Coronary artery (tissue), 2 donors: ENCODE measurements around the gene GABBR2.

Source experiments
- DNase-seq: peaks from one replicate; pipeline ENCODE4 v3.0.0-alpha.2; 2017; ENCODE audit warnings: low spot score
- H3K27ac ChIP-seq, 2 donors: fragments of 200-600 bp; sonication (generic); one replicate each; pipeline ENCODE4 v1.5.1; 2016 to 2019
- H3K4me3 ChIP-seq: fragments of 200-600 bp; sonication (generic); 2 replicates; pipeline ENCODE4 v1.5.1; 2016; ENCODE audit warnings: mild to moderate bottlenecking, moderate library complexity
- TF ChIP-seq, protein P1 (sequence below): fragments of 200-600 bp; sonication (generic); IDR thresholded peaks from one replicate; pipeline ENCODE4 v1.5.1; 2019; ENCODE audit warnings: antibody characterized with exemption

Gene GABBR2

GRCh38 chr9:98334796-98335195 lies 373.9 kb downstream of the GABBR2 start:
- TF ChIP-seq, protein P1, sequence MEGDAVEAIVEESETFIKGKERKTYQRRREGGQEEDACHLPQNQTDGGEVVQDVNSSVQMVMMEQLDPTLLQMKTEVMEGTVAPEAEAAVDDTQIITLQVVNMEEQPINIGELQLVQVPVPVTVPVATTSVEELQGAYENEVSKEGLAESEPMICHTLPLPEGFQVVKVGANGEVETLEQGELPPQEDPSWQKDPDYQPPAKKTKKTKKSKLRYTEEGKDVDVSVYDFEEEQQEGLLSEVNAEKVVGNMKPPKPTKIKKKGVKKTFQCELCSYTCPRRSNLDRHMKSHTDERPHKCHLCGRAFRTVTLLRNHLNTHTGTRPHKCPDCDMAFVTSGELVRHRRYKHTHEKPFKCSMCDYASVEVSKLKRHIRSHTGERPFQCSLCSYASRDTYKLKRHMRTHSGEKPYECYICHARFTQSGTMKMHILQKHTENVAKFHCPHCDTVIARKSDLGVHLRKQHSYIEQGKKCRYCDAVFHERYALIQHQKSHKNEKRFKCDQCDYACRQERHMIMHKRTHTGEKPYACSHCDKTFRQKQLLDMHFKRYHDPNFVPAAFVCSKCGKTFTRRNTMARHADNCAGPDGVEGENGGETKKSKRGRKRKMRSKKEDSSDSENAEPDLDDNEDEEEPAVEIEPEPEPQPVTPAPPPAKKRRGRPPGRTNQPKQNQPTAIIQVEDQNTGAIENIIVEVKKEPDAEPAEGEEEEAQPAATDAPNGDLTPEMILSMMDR, result no peak
- DNase-seq, result no peak
- H3K27ac ChIP-seq, result no peak overlapping the region
- H3K4me3 ChIP-seq, result no peak overlapping the region

- TF ChIP-seq, protein P1, result no peak
- no peak overlapping the region for H3K4me3 ChIP-seq
- H3K27ac ChIP-seq, result no peak overlapping the region
- no peak for DNase-seq
Observed at GRCh38 chr9:98333703-98334582, 374.8 kb downstream of the GABBR2 start.

DNA sequence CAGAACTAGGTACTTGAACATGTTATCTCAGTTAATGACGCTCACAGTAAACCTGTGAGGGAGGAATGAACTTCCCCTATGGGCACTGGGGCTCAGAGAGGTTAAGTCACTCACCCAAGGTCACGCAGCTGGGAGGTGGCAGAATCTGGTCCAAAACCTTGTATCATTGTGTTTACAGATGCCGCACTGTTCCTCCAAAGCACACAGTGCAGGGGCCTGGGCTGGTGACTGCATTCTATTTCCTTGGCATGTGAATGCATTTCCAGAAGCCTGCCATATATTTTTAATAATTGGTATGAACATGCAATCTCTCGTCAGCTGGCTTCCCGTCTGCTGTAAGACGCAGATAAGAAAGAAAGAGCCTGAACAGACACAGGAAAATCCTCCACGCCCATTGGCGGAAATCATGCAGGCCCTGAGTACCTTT lies 376.3 kb downstream of the GABBR2 start:
- Histone ChIP-seq H3K27ac (no peak overlapping the region), H3K4me3 (no peak overlapping the region)
- DNase-seq, result no peak
- TF ChIP-seq, protein P1, result no peak

GRCh38 chr9:98331536-98332259 lies 377.0 kb downstream of the GABBR2 start:
- Histone ChIP-seq H3K27ac (no peak overlapping the region), H3K4me3 (no peak overlapping the region)
- DNase-seq, result no peak
- TF ChIP-seq, protein P1, result no peak

DNA sequence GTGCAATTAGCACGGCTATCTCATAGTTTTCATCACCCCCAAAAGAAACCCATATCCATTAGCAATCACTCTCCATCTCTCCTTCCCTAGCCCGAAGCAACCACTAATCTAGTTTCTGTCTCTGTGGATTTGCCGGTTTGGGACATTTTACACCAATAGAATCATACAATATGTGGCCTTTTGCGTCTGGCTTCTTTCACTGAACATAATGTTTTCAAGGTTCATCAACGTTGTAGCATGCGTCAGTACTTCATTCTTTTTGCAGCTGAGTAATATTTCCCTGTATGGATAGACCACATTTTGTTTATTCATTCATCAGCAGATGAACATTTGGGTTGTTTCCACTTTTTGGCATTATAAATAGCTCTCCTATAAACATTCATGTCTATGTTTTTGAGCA lies 377.9 kb downstream of the GABBR2 start:
- Histone ChIP-seq H3K27ac (no peak overlapping the region), H3K4me3 (no peak overlapping the region)
- DNase-seq, result no peak
- TF ChIP-seq, protein P1, result no peak

DNA sequence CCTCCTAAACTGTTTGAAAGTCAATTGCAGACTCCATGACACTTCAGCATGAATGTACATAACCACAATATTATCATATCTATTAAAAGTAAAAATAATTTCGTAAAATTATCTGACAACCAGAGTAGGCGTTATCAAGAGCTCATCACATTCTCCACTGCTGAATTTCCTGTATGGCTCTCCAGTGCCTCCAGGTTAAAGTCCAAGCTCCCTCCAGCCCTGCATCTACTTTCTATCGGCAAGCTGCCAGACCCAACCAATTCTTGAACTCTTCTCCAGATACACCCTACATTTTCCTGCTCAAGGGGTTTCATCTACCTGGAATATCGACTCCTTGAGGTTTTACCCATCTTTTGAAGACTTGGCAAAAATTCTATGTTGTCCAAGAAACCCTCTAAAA lies 378.8 kb downstream of the GABBR2 start:
- TF ChIP-seq, protein P1, result no peak
- no peak overlapping the region for H3K4me3 ChIP-seq
- DNase-seq, result no peak
- H3K27ac ChIP-seq, result no peak overlapping the region
